Uterus (tissue), 2 donors: ENCODE data around the gene AP1S3.
A peak's percentile ranks its signal among the peaks of the same experiment; 100 is the strongest.

Experiments used
- CTCF ChIP-seq, 4 experiments: fragments of 200-600 bp in 2 of 4; fragments of 450-650 bp in 2 of 4; sonication (generic) in 2 of 4; IDR thresholded peaks; one replicate each; pipeline ENCODE4 v1.5.1; 2016 to 2019; ENCODE audit warnings: antibody characterized with exemption in 4 of 4, mild to moderate bottlenecking in 2 of 4, moderate library complexity in 1 of 4
- POLR2A ChIP-seq, 2 donors: fragments of 450-650 bp; IDR thresholded peaks; one replicate each; pipeline ENCODE4 v1.6.1; 2016; ENCODE audit warnings: antibody characterized with exemption in 2 of 2, mild to moderate bottlenecking in 1 of 2, moderate library complexity in 1 of 2

DNA sequence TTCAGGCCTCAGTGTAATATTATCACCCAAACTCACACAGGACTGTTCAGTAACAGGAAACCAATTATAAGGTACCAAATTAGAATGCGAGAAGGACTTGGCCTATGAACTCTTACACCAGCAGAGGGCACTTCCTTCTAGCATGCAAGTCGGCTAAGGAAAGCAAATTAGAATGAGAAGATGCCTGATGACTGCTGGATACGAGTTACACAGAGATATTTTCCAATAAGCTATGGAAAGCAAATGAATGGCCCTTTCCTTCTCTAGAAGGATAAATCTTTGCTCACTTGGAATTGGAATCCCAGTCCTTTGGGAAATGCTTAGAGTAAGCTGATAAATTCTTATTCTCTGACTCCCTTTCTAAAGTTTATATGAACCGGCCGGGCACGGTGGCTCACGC is 109.8 kb downstream of the AP1S3 start:
- TF ChIP-seq CTCF (IDR thresholded peaks at IDR 0.05) (peak in 3 of 4 experiments; percentile 9 to 31 (median 13)), POLR2A (IDR thresholded peaks at IDR 0.05) (no peak)
